HUDEP-2 (cell line): ENCODE data around the gene PAK4.

Experiments
- DNase-seq, 76 experiments: peaks; one replicate each; lab custom pipeline; 2025; ENCODE audit not compliant: unreplicated experiment in 76 of 76; lab: John Stamatoyannopoulos, UW

The PAK4 gene

GRCh38 chr19:39160889-39161672, 35.5 kb downstream of the PAK4 start:
- DNase-seq, result peak in 2 of 76 experiments; percentile 17 to 19

GRCh38 chr19:39162441-39163043, 37.0 kb downstream of the PAK4 start:
- DNase-seq, result peak in 1 of 76 experiments; percentile 15

- DNase-seq, result no peak
Measured at GRCh38 chr19:39163621-39164020, 38.0 kb downstream of the PAK4 start.

GRCh38 chr19:39164289-39164688, 38.7 kb downstream of the PAK4 start:
- DNase-seq, result no peak

- no peak for DNase-seq
Measured at GRCh38 chr19:39165857-39166256, 40.3 kb downstream of the PAK4 start.

- DNase-seq, result no peak
Measured at GRCh38 chr19:39166571-39167391, 41.2 kb downstream of the PAK4 start.

- DNase-seq, result no peak
Measured at GRCh38 chr19:39167461-39168257, 42.1 kb downstream of the PAK4 start.

- DNase-seq, result no peak
Measured at GRCh38 chr19:39168258-39169142, 42.9 kb downstream of the PAK4 start.

GRCh38 chr19:39169143-39169810, 43.7 kb downstream of the PAK4 start:
- no peak for DNase-seq

GRCh38 chr19:39170386-39171231, 45.0 kb downstream of the PAK4 start:
- no peak for DNase-seq

- no peak for DNase-seq
Measured at GRCh38 chr19:39171479-39172465, 46.2 kb downstream of the PAK4 start.

- DNase-seq, result no peak
Measured at GRCh38 chr19:39172700-39173501, 47.3 kb downstream of the PAK4 start.

- DNase-seq, result no peak
Measured at GRCh38 chr19:39173502-39173991, 48.0 kb downstream of the PAK4 start.

GRCh38 chr19:39174142-39174541, 48.6 kb downstream of the PAK4 start:
- no peak for DNase-seq

GRCh38 chr19:39174558-39175544, 49.3 kb downstream of the PAK4 start:
- DNase-seq, result no peak
